Measurements from ENCODE around the gene MANEA. TPM values are rescaled to one million over a fixed set of nuclear protein-coding genes. Genes with fewer than 3 reads are reported as not detected.
A peak's percentile ranks its signal among the peaks of the same experiment; 100 is the strongest.

The MANEA gene
- polyA plus RNA-seq, 2 of the 4 experiments (the other 2 are of a cell fraction), result 4.0 to 13.3 TPM

- WGBS (ENCODE audit: missing lambda C conversion rate), result 75% methylated on average over 4 of the region's 4 CpGs
- DNase-seq (ENCODE audit: low read depth in 1 of 2, low spot score in 1 of 2) (no peak), ATAC-seq (no peak), FAIRE-seq (no peak)
- Histone ChIP-seq H3K4me3 (no peak overlapping the region), H3K27ac (no peak overlapping the region), H3K9me3 (no peaks in the 10 kb centered on the region), H3K4me2 (no peak overlapping the region), H3K4me1 (peaks cover 11% of the 10 kb centered on the region)
- TF ChIP-seq JUN (IDR thresholded peaks at IDR 0.05) (no peak), RARB (CRISPR knock-in tag; IDR thresholded peaks at IDR 0.05) (no peak), BCL3 (IDR thresholded peaks at IDR 0.05) (no peak), EP300 (IDR thresholded peaks at IDR 0.05) (no peak), CTCF (IDR thresholded peaks at IDR 0.05) (no peak), HMGXB4 (CRISPR knock-in tag; IDR thresholded peaks at IDR 0.05; ENCODE audit: borderline replicate concordance) (no peak), SREBF2 (IDR thresholded peaks at IDR 0.05) (no peak), FOSL2 (IDR thresholded peaks at IDR 0.05) (no peak), FOSL2 (CRISPR knock-in tag; IDR thresholded peaks at IDR 0.05) (no peak), FOSB (CRISPR knock-in tag; IDR thresholded peaks at IDR 0.05) (no peak), PBX3 (IDR thresholded peaks at IDR 0.05) (no peak), CHD4 (IDR thresholded peaks at IDR 0.05; ENCODE audit: borderline replicate concordance) (no peak)
- CTCF ChIA-PET, result no interaction called here
- POLR2A ChIA-PET, result no interaction called here
These were observed 12.7 kb downstream of the MANEA start for GRCh38 chr6:95589826-95590570.

GRCh38 chr6:95593025-95593424, 15.7 kb downstream of the MANEA start:
- Histone ChIP-seq H3K4me2 (peak overlapping the region; percentile 58), H3K4me3 (no peak overlapping the region), H3K9me3 (no peaks in the 10 kb centered on the region), H3K27ac (no peak overlapping the region), H3K4me1 (peaks cover 11% of the 10 kb centered on the region)
- CTCF ChIA-PET, result no interaction called here
- POLR2A ChIA-PET, result no interaction called here
- 9% methylated on average over 2 of the region's 2 CpGs for WGBS (ENCODE audit: missing lambda C conversion rate)
- ATAC-seq (peak in 1 of 2 experiments; percentile 76; a peak in 3 of 6 replicates), DNase-seq (ENCODE audit: low read depth in 1 of 2, low spot score in 1 of 2) (peak in 1 of 2 experiments; percentile 40), FAIRE-seq (no peak)
- TF ChIP-seq HEYL (CRISPR knock-in tag; IDR thresholded peaks at IDR 0.05), result no peak
- TF ChIP-seq HDAC2 (IDR thresholded peaks at IDR 0.05), result no peak
- TF ChIP-seq GATA3 (IDR thresholded peaks at IDR 0.05; ENCODE audit: borderline replicate concordance), result no peak
- TF ChIP-seq EP300 (IDR thresholded peaks at IDR 0.05), result no peak
- TF ChIP-seq CBX2 (IDR thresholded peaks at IDR 0.05; ENCODE audit: borderline replicate concordance, low read depth), result no peak
- no peak for TF ChIP-seq REST (IDR thresholded peaks at IDR 0.05)
- TF ChIP-seq ZSCAN20 (CRISPR knock-in tag; IDR thresholded peaks at IDR 0.05), result no peak
- TF ChIP-seq SREBF2 (IDR thresholded peaks at IDR 0.05), result no peak
- no peak for TF ChIP-seq E2F6 (IDR thresholded peaks at IDR 0.05; ENCODE audit: borderline replicate concordance, low read depth)
- no peak for TF ChIP-seq PBX3 (IDR thresholded peaks at IDR 0.05)
- no peak for TF ChIP-seq POLR2AphosphoS2 (conservative IDR thresholded peaks at IDR 0.05; ENCODE audit: low read length)
- TF ChIP-seq POLR2A (IDR thresholded peaks at IDR 0.05; ENCODE audit: low read length), result no peak
- TF ChIP-seq CBX8 (IDR thresholded peaks at IDR 0.05), result no peak
- TF ChIP-seq TFCP2L1 (CRISPR knock-in tag; IDR thresholded peaks at IDR 0.05), result no peak
- no peak for TF ChIP-seq CHD4 (IDR thresholded peaks at IDR 0.05; ENCODE audit: borderline replicate concordance)
- no peak for TF ChIP-seq NPAS2 (CRISPR knock-in tag; IDR thresholded peaks at IDR 0.05; ENCODE audit: borderline replicate concordance)
- TF ChIP-seq FOXS1 (CRISPR knock-in tag; IDR thresholded peaks at IDR 0.05), result no peak
- TF ChIP-seq RCOR1 (IDR thresholded peaks at IDR 0.05; ENCODE audit: low read depth, low read length), result no peak
